Dermis blood vessel endothelial cell (primary cell): ENCODE measurements around the gene ZBTB9. TPM values are rescaled to one million over a fixed set of nuclear protein-coding genes. Genes with fewer than 3 reads are reported as not detected.
"Not testable (repeated sequence)": the region's sequence is repeated elsewhere in the genome, so short reads cannot be mapped to it uniquely, and the experiment has no call there.

Experiments used
- DNase-seq: peaks from one replicate; pipeline ENCODE4 v3.0.0; 2010
- total RNA-seq: library from RNA; depleted of rRNA; stranded (reverse); fragments of >200 nt; gene quantifications from 2 replicates; pipeline ENCODE4 v1.2.3, GENCODE V29; 2014

ZBTB9 gene
- total RNA-seq, 1 donor from 2014 or later = 6.3 TPM

DNA sequence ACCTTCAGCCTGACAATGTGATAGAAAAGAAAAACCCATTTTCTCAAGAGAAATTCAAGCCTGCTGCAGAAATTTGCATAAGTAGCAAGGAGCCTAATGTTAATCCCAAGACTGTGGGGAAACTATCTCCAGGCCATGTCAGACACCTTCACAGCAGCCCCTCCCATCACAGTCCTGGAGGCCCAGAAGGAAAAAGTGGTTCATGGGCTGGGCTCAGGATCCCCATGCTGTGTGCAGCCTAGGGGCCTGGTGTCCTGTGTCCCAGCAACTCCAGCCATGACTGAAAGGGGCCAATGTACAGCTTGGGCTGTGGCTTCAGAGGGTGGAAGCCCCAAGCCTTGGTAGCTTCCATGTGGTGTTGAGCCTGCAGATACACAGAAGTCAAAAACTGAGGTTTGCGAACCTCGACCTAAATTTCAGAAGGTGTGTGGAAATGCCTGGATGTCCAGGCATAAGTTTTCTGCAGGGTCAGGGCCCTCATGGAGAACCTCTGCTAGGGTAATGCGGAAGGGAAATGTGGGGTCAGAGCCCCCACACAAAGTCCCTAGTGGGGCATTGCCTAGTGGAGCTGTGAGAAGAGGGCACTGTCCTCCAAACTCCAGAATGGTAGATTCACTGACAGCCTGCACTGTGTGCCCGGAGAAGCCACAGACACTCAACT is 11.8 kb downstream of the ZBTB9 start:
- DNase-seq = no peak

DNA sequence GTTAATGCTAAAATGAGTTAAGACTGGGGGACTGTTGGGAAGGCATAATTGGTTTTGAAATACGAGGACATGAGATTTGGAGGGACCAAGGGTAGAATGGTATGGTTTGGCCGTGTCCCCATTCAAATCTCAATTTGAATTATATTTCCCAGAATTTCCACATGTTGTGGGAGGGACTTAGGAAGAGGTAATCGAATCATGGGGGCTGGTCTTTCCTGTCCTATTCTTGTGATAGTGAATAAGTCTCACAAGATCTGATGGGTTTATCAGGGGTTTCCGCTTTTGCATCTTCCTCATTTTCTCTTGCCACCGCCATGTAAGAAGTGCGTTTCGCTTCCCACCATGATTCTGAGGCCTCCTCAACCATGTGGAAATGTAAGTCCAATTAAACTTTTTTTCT is 12.7 kb downstream of the ZBTB9 start:
- DNase-seq = no peak

DNA sequence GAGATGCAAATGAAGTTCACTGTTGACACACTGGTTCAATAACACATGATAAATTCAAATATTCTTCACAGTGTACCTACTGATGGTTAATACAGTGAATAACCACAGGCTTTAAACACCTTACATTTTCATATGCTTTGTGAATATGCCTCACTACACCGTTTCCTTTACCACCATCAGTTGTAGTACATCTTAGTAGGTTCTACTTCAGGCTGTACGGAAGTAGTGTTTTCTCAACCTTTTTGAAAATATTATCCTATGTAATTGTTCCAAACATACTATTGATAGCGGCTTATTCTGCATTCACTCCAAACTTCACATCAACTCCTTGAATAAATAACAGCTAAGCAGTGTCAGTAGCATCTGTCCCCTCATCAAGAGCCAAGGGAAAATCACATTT is 15.3 kb downstream of the ZBTB9 start:
- no peak for DNase-seq

DNA sequence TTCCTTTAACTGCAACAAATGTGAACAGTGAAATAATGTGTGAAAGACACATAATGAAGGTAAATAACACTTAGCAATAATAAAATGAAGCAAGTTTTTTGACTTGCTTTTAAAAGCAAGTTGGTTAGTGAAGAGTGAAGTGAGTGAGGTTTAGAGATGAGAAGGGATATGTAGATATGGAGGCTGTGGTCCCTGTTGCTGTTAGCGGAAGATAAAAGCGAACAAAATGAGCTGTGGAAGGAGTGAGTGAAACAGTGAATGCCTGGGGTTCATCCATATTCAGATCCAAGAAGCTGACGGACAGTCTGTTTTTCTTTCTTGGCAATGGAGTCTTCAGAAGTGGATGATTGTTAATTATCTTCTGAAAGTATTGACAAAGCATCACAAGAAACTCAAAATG is 23.5 kb downstream of the ZBTB9 start:
- no peak for DNase-seq

DNA sequence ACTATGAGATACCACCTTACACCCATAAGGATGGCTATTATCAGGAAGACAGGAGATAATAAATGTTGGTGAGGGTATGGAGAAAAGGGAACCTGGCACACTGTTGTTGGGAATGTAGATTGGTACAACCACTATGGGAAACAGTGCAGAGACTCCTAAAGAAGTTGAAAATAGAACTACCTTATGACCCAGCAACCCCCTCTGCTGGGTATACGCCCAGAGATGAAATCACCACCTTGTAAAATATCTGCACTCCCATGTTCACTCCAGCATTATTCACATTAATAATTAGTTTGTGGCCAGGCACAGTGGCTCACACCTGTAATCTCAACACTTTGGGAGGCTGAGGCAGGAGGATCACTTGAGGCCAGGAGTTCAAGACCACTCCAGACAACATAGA is 26.8 kb downstream of the ZBTB9 start:
- DNase-seq = no peak

DNA sequence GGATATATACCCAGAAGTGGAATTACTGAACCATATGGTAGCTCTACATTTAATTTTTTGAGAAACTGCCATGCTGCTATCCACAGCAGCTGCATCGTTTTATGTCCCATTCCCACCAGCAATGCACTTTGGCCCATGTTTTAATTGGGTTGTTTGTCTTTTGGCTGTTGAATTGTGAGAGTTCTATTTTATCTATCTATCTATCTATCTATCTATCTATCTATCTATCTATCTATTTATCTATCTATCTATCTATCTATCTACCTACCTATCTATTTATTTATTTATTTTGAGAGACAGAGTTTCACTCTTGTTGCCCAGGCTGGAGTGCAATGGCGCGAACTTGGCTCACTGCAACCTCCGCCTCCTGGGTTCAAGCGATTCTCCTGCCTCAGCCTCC is 28.2 kb downstream of the ZBTB9 start:
- DNase-seq = not testable (repeated sequence)

DNA sequence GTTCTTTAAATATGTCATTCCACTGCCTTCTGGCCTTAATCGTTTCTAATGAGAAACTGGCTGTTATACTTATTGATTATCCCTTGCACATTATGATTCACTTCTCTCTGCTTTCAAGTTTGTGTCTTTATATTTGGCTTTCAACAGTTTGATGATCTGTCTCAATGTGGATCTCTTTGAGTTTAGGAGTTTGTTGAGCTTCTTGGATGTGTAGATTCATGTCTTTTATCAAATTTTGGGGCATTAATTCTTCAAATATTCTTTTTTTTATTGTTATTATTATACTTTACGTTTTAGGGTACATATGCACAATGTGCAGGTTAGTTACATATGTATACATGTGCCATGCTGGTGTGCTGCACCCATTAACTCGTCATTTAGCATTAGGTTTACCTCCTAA is 29.3 kb downstream of the ZBTB9 start:
- DNase-seq = no peak

DNA sequence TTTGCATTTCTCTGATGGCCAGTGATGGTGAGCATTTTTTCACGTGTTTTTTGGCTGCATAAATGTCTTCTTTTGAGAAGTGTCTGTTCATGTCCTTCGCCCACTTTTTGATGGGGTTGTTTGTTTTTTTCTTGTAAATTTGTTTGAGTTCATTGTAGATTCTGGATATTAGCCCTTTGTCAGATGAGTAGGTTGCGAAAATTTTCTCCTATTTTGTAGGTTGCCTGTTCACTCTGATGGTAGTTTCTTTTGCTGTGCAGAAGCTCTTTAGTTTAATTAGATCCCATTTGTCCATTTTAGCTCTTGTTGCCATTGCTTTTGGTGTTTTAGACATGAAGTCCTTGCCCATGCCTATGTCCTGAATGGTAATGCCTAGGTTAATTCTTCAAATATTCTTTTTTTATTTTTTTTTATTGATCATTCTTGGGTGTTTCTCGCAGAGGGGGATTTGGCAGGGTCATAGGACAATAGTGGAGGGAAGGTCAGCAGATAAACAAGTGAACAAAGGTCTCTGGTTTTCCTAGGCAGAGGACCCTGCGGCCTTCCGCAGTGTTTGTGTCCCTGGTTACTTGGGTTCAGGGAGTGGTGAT is 30.4 kb downstream of the ZBTB9 start:
- DNase-seq = not testable (repeated sequence)

DNA sequence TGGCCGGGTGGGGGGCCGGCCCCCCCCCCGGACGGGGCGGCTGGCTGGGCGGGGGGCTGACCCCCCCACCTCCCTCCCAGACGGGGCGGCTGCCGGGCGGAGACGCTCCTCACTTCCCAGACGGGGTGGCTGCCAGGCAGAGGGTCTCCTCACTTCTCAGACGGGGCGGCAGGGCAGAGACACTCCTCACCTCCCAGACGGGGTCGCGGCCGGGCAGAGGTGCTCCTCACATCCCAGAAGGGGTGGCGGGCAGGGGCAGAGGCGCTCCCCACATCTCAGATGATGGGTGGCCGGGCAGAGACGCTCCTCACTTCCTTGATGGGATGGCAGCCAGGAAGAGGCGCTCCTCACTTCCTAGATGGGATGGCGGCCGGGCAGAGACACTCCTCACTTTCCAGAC is 31.3 kb downstream of the ZBTB9 start:
- not testable (repeated sequence) for DNase-seq

DNA sequence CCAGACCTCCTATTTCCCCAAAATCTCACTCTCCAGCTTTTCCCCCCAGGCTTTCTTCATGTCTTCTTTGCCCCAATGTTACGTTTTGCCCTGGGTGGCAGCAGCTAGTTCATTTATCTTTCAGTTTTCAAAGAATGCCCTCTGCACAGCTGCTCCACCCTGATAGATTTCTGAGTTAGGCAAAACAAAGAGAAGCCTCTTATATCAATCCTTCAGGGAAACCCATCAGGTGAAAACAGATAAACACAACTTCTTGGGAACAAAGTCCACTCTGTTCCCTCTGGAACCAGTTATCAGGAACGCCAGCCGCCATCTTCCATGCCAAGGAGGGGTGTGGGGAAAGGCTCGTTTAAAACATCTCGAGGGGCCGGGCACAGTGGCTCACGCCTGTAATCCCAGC is 34.0 kb downstream of the ZBTB9 start:
- no peak for DNase-seq

DNA sequence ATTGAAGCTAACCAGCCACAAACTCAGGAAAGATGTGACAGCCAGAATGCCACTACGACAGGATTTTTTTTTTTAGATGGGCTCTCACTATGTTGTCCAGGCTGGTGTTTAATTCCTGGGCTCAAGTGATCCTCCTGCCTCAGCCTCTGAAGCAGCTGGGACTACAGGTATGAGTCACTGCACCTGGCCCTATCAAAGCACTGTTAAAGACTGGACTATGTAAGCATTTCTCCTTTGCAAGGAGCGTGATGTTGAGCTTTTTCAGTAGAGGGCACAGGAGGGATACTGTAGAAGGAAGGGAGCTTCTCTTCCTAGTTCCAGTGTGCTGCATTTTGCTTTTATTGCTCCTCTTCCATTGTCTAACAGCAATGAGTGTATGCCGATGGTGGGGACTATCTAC is 35.8 kb downstream of the ZBTB9 start:
- DNase-seq = no peak

DNA sequence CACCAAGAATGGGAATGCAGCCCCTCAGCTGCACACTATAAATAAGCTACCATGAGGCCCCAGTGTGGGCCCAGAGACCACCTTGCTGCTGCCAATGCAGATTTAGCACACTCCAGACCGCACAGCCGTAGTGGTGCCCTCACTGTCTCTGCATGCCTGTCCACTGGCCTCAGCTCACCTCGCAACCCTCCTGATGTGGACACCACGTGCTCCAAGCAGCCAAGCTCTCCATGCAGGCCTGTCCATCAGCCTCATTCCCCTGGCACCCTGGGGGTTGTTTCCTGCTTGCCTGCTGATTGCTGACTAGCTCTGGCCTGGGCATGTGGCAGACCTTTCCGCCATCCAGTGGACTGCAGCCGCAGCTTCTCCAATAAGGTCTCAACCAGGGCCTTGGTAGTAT is 36.2 kb downstream of the ZBTB9 start:
- no peak for DNase-seq

DNA sequence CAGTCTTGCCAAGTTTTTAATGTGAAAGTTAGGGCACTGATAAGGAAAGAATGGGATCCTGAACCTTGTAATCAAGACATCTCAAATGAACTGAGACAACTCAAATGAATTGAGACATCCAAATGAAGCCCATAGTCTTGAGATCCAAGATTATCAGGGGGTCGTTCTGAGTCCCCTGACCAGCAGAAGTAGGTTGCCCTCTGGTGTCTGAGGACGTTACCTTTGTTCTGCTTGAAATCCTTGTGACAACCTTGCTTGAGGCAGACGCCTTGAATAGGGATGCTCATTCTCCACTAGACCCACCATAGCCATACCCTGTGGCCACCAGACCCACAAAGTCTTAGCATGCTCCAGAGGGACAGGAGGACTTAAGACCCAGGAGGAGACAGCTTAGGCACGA is 37.7 kb downstream of the ZBTB9 start:
- peak; percentile 6 for DNase-seq

DNA sequence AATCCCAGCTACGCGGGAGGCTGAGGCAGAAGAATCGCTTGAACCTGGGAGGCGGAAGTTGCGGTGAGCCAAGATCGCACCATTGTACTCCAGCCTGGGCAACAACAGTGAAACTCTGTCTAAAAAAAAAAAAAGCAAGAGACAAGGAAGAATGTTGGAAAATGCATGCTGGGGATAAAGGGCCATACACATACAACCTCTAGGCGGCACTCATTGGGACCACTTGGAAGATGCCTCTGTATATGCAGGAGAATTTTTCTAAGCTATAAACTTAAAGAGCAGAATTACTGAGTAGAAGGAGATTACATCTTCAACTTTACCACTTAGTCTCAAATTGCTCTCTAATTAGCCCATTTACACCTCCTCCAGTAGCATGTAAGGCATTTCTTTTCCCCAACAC is 42.8 kb downstream of the ZBTB9 start:
- no peak for DNase-seq

DNA sequence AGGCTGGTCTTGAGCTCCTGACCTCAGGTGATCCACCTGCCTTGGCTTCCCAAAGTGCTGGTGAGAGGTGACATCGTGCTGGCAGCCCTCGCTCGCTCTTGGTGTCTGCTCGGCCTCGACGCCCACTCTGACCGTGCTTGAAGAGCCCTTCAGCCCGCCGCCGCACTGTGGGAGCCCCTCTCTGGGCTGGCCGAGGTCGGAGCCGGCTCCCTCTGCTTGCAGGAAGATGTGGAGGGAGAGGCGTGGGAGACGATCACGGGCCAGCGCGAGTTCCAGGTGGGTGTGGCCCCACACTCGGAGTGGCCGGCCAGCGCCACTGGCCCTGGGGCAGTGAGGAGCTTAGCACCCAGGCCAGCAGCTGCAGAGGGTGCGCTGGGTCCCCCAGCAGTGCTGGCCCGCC is 48.1 kb downstream of the ZBTB9 start:
- no peak for DNase-seq

DNA sequence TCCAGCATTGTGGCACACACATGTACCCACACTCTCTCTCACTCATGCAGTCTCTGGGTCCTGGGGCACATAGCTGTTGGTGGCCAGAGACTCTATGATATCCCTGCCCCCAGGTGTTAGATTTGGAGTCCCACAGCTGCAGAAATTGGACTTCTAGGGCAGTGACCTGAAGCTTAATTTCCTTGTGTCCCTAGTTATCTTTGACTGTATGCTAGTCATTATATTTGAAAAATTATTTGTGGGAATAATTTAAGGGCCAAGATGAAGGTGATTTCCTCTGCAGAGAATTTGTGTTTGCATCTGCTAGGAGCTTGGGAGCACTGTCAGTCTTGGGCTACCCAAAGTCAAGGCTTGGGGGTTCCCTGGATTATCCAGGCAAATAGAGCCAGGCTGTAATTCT is 50.1 kb downstream of the ZBTB9 start:
- no peak for DNase-seq

DNA sequence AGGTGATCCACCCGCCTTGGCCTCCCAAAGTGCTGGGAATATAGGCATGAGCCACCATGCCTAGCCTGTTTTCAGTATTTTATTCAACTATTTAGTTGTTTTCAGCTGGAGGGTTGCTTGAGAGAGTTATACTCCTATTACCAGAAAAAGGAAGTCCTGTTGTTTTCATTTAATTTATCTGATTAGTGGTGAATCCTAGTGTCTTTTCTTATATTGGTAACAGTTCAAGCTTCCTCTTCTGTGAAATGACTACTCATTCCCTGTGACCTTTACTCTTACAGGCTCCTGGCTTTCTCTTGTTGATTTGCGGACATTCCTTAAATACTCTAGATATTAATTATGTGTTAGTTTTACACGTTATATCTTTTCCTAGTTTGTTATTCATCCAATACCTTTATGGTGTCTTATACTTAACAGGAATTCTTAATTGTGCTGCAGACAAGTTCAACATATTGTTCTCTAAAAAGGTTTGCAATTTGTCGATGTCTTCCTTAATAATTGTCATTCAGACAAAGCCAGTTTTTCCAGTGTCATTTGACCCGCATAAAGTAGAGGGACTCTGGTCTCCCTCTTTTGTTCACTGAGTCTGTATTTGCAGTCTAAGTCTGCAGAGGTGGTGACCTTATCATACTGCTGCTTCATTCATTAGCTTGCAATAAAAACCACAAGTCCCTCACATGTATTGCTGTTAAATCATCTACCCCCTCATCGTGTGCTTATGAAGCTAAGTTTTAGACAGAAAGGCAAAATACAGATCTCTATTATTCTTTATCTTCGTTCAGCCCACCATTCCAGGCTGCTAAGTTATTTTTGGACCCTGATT is 51.4 kb downstream of the ZBTB9 start:
- DNase-seq = no peak

Other genes starting within 250 kb of the ZBTB9 start
- gene HSD17B8, start 249.9 kb upstream of the ZBTB9 start, total RNA-seq = 8.7 and 9.7 TPM in 2 replicates
- gene RING1, start 246.1 kb upstream of the ZBTB9 start, total RNA-seq = 22.6 and 29.0 TPM in 2 replicates
- gene VPS52, start 182.7 kb upstream of the ZBTB9 start, total RNA-seq = 33.7 and 38.5 TPM in 2 replicates
- 1,732 and 3,722 TPM in 2 replicates for gene RPS18, start 182.5 kb upstream of the ZBTB9 start, total RNA-seq
- 5.9 and 10.0 TPM in 2 replicates for gene B3GALT4, start 177.5 kb upstream of the ZBTB9 start, total RNA-seq
- gene WDR46, start 165.3 kb upstream of the ZBTB9 start, total RNA-seq = 65.9 and 75.4 TPM in 2 replicates
- 22.1 and 29.1 TPM in 2 replicates for gene PFDN6, start 165.0 kb upstream of the ZBTB9 start, total RNA-seq
- gene RGL2, start 155.6 kb upstream of the ZBTB9 start, total RNA-seq = 82.4 and 88.3 TPM in 2 replicates
- gene TAPBP, start 140.5 kb upstream of the ZBTB9 start, total RNA-seq = 137 and 154 TPM in 2 replicates
- gene ZBTB22, start 136.8 kb upstream of the ZBTB9 start, total RNA-seq = 15.8 and 16.8 TPM in 2 replicates
- gene DAXX, start 131.6 kb upstream of the ZBTB9 start, total RNA-seq = 52.1 and 57.9 TPM in 2 replicates
- gene KIFC1, start 62.8 kb upstream of the ZBTB9 start, total RNA-seq = 12.4 and 34.3 TPM in 2 replicates
- gene PHF1, start 43.6 kb upstream of the ZBTB9 start, total RNA-seq = 14.4 and 16.5 TPM in 2 replicates
- gene CUTA, start 36.5 kb upstream of the ZBTB9 start, total RNA-seq = 61.3 and 61.7 TPM in 2 replicates
- gene SYNGAP1, start 34.5 kb upstream of the ZBTB9 start, total RNA-seq = 2.4 and 2.5 TPM in 2 replicates
- 23.5 and 24.3 TPM in 2 replicates for gene BAK1, start 125.7 kb downstream of the ZBTB9 start, total RNA-seq
- gene ITPR3, start 166.7 kb downstream of the ZBTB9 start, total RNA-seq = 26.9 and 42.0 TPM in 2 replicates